ENCODE results near the gene PMFBP1.

The PMFBP1 gene, protein sequence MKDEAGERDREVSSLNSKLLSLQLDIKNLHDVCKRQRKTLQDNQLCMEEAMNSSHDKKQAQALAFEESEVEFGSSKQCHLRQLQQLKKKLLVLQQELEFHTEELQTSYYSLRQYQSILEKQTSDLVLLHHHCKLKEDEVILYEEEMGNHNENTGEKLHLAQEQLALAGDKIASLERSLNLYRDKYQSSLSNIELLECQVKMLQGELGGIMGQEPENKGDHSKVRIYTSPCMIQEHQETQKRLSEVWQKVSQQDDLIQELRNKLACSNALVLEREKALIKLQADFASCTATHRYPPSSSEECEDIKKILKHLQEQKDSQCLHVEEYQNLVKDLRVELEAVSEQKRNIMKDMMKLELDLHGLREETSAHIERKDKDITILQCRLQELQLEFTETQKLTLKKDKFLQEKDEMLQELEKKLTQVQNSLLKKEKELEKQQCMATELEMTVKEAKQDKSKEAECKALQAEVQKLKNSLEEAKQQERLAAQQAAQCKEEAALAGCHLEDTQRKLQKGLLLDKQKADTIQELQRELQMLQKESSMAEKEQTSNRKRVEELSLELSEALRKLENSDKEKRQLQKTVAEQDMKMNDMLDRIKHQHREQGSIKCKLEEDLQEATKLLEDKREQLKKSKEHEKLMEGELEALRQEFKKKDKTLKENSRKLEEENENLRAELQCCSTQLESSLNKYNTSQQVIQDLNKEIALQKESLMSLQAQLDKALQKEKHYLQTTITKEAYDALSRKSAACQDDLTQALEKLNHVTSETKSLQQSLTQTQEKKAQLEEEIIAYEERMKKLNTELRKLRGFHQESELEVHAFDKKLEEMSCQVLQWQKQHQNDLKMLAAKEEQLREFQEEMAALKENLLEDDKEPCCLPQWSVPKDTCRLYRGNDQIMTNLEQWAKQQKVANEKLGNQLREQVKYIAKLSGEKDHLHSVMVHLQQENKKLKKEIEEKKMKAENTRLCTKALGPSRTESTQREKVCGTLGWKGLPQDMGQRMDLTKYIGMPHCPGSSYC

DNA sequence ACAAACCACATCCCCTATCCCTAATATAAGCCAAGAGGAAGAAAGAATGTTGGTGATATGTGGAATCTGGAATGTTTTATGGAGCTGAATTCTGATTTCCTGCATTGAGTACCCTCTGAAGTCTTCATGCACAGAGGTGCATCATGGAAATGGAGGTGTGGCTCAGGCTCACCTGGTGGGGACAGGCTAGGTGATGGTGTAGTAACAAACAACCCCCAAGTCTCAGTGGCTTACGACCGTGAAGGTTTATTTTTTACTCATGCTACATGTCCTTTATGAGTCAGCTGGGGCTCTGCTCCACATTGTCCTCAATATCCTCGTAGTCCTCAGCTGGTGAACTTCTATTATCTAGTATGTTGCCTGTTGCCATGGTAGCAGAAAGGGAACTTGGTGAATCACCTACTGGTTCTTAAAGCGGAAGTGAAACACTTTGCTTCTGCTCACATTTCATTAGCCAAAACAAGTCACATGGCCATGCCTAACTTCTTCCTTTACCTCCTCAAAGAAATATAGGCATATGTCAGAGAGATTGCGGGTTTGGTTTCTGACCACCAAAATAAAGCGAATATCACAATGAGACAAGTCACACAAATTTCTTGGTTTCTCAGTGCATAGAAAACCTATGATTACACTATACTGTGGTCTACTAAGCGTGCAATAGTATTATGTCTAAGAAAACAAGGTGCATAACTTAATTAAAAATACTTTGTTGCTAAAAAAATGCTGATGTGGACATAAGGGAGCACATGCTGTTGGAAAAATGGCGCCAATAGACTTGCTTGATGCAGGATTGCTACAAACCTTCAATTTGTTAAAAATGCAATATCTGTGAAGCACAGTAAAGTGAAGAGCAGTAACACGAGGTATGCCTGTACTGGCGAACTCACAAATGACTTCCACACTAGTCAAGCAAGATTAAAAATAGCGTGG lies at the start of gene PMFBP1:
Gene PMFBP1 (minus strand): TSS at position 51 of the 930 bp plus-strand sequence. CDS start 947 bp downstream, outside the sequence.
- DNase-seq = no peak

DNA sequence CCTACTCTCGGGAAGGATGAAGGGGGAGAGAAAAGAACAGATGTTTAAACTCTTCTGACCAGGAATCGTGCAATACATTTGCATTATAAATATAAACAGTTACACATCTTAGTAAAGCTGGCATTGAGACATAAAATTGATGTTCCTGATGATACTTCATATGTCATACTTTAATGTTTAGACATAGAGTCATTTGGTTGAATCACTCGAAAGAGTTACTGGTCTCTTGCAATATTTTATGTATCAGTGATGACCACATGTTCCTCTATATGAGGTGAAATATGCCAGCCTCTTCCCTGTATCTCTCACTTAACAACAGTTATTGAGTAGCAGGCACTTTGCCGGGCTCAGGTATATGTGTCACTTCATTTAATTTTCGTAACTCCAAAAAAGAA lies 49.7 kb upstream of the PMFBP1 start:
- DNase-seq = no peak

DNA sequence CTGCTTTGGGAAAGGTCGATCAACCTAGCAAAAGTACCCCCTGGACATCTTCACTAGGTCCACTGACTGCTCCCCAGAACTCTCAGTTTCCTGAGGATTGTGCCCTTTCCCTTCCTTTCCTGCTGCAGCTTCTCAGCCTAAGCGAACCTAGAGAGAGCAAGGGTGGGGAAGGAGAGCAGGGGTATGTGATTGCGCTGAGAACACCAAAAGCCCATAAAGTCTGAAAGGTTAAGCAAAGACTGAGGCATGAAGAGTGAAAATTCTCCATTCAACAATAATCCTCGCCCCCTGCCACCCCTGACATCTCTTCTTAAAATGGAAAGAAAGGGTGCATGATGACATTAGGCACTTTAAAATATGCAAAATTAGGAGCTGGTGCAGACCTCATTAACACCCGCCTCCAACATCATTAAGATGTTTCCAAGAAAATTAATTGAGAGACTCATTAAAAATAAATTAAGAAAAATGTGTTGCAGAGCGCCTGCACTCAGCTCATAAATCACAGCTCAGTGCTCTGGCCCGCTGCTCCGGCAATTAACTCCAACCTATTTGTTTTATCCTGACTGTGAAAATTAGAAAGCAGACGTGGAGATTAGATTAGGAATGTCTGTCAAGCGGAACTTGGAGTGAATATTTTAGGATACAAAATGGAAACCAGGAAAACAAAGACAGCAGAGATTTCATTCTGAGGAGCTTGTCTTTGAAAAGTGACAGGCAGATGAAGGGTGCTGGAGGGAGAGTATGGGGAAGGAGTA lies 49.1 kb upstream of the PMFBP1 start:
- no peak for DNase-seq

DNA sequence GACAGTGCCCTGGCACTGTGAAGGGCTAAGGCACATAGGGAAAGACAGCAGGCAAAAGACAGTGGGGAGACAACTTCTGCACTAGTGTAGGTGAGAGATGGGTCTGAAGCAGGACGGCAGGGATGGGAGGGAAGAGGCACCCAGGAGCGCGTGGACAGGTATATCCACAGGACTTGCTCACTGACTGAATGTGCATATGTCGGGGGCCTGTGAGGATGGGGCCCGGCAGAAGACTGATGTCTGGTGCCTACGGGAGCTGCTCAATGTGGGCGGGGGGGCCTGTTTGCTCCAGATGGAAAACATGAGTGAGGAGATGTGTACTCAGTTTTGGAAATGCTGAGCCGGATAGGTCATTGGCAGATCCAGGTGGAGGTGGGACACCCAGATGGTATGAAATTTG lies 47.3 kb upstream of the PMFBP1 start:
- DNase-seq = no peak

DNA sequence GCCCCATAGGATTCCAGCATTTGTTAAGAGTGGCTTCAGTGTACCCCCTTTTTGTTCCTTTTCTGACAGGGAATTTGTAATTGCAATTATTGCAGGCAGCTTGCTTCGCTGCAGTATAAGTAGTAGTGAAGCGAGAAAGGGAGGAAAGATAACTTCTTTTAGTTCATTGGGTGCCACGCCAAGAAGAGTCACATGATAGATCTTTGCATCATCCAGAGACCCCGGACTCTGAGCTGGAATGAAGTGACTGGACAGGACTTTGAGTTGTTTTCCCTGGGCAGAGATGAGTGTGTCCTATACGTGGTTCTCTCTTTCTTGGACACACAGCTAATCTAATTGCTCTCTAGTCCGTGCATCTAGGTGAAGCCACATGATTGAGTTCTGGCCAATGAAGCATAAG lies 44.8 kb upstream of the PMFBP1 start:
- no peak for DNase-seq

DNA sequence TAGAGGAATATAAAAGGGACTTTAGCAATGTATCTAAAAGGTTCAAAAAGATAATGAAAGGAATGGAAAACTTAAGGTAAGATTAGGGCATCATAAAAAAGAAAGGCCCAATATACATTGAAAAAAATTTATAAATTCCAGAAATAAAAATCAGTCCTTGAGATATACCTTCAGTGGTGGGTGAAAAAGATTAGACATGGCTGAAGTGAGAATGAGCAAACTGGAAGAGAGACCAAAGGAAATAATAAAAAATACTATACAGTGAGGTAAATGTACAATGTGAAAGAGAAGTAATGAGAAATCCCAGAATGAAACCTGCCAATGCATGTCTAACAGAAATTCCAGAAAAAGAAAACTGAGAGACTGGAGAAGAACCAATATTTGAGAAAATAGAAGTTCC lies 42.9 kb upstream of the PMFBP1 start:
- no peak for DNase-seq

DNA sequence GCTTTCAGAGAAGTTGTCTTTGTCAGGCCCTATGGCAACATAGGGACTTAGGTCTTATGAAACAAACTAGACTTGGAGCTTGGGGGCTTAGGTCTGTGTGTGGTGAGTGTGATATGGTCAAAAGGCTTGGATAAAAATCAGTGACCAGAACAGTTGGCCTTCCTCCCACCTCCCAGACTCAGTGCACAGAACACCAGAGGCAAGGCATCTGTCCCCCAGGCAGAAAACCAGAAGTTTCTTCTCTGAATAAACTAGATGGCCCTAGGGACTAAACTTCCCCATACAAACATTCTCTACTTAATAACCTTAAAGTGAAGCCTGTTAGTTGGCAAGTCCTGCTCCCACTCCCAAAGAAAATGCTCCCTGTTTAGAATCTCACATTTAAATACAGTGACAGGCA lies 39.2 kb upstream of the PMFBP1 start:
- DNase-seq = no peak

DNA sequence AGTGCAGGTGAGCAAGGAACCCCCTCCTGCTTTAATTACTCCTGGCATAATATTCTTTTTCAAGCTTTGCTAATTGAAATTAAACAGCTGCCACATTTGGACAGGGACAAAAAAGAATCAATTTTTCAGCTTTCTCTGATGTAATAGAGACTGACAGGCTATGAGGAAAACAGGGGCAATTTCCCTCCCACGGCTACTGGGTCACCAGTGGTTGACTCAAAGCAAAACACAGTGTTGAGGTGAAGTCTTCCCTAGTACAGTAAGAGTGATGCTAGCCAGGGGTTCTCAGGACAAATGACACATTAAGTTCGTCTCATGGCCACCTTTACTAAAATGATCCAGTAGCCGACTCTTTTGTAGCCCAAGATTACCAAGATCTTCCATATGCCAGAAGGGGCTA lies 38.6 kb upstream of the PMFBP1 start:
- DNase-seq = no peak

DNA sequence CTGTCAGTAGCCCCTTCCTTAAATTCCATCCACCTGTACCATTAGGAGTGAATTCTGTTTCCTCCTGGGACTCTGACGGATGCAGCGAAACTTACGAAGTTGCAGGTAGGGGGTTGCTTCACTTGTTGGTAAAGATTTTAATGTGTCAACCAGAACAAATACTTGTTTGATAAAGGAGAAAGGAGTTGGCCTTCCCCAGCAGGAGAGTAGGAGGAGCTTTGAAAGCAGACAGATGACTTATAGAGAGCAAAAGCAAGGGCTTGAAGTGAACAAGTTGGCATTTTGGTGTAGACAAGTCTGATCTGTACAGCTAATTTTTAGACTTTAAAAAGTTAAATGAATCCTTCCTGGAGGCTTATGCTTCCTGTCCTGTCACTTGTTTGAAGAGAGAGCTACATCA lies 38.1 kb upstream of the PMFBP1 start:
- DNase-seq = no peak

DNA sequence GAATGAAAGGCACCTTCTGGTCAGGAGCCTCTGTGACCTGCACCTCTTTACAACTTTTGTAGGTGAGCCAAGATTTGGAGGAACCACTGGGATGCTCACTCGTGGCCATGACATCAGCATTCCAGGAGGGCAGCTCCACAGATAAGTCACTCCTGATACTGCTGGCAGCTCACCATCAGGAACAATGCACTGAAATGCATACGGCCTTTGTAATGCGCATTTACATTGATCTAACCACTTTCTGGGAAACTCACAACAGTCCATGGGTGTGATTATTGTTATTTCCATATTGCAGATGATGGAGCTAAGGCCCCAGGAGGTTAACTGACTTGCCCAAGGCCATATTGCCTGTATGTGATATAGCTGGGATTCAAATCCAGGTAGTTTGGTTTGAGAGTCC lies 34.3 kb upstream of the PMFBP1 start:
- no peak for DNase-seq

DNA sequence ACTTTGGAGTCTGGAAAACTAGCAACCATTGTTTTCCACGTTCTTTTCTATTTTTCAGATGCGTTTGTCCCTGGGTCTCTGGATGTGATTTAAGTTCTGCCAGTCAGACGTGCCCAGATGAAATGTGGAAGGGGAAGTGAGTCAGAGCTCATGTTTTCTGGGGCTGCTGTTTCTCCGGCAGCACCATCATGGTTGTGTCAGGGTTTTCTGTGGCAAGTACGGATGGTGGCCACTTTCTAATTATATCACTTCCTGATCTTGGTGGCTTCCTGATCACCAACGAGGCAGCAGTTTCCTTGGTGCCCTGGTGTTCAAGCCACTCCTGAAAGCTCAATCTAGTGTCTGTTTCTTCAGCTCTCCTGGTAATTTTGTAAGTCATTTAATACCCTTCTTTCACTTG lies 31.4 kb upstream of the PMFBP1 start:
- DNase-seq = no peak

DNA sequence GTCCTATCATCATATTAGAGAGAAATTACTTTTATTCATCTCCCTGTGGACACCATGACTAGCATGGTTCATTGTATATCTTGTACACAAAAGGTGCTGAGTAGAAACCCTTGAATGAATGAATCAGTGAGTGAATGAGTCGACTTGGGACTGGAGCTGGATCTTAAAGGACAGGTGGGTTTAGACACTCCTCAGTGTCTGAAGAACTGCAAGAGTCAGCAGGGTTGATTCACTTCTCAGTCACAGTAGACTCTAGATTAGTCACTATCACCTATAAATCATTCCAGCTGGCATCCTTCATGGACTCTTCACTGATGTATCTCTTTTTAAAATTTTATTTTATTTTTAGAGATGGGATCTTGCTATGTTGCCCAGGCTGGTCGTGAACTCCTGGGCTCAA lies 30.1 kb upstream of the PMFBP1 start:
- DNase-seq = no peak

DNA sequence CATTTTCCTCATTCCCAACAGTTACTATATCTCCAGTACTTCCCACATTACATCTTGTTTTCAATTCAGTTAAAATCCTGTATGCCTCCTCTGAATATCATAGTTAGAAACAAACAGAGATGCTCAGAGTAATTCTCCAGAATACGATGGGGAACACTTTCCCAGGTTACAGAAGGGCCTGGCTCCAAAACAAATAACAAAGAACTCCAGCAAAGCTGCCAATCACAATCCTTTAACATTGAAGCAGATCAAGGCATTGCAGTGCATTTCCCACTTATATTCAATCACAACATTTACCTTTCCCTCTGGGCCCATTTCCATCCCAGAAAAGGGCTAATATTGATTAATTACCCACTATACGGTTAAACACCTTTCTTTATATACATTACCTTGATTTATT lies 29.4 kb upstream of the PMFBP1 start:
- DNase-seq = no peak

DNA sequence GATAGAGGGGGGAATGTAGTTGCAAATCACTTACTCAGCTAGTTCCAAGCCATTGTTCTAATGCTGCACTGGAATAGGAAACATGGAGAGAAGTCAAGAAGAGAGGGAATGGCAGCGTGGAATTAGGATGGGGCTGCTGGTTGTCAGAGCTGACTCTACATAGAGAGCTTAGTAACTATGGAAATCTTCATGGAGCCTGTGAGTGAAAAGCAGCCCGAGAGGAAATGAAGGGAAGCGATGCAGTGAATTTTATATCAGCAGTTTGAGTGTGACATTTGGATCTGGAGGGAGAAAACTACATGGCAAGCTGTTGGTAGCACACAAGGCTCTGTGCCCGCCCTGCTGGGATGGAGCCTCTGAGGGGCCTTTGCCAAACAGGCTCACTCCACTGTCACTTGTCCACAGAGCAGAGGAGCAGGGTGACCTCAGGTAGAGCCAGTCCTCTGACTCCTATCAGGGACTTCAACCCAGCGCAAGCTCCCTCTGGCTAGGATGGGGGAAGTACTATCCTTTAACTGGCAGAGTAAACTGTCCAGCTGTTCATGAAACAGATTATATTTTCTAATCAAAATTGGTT lies 27.9 kb upstream of the PMFBP1 start:
- no peak for DNase-seq

DNA sequence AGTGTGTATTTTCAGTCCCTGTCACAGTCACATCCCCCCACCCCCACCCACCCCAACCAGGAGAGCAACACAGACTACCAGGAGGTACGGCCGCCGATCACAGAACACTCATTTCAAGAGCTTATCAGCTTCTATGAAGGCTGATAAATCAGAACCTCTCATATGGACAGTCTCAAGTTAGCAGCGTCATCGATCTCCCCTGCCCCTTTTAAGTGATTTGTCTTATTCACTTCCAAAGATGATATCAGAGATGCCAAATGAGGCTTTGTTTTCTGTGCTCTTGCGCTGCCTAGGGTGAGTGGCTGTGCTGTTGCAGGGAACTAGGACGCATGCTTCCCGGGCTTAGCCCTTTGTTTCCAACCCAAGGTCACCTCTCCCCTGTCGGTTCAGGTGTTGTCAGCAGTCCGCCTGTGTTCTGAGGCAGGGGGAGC lies 26.8 kb upstream of the PMFBP1 start:
- DNase-seq = no peak

DNA sequence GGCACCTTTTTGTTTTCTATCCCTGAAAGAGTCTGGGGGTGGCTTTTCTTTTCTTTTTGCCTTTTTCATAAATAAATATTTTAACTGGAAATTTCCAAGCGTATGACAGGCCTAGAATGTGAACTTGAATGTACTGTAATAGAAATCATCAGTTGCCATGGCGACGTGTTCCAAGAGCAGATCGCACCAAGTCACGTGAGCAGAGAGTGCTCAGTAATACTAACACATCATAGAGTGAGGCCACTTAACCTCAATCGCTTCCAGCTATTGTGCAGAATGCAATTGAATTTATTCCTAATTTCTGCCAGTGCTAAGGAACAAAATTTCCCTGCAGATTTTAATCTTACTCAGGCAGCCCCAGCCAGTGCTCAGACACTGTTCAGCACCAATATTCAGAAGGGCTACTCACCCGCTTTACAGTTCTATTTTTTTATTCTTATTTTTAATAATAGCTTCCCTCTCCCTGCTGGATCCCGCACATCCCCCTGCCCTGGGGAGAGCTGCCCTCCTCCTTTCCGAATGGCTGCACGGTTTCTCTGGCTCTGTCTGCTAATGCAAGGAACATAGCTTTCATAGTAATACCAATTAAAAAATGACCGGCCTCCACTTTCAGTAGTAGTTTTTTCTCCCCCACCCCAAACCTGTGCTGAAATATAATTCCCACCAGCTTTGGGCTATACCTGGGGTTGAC lies 26.2 kb upstream of the PMFBP1 start:
- no peak for DNase-seq

DNA sequence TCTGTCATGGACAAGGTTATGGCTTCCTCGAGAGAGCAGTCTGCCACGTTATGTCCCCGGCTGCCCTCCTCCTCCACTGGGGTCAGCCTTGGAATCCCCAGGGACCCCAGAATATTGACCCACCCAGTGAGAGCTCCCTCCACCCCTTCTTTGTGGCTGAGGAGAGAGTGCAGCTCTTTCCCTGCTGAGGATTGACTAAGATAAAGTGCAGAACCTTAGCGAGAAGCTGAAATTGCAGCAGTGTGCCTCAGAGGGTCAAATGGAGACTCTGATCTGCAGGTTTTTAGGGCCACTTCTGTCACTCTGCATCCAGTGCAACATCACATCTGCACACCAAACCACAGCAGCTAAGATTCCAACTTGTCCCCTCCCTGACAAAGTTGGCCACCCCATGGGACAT lies 25.6 kb upstream of the PMFBP1 start:
- no peak for DNase-seq

DNA sequence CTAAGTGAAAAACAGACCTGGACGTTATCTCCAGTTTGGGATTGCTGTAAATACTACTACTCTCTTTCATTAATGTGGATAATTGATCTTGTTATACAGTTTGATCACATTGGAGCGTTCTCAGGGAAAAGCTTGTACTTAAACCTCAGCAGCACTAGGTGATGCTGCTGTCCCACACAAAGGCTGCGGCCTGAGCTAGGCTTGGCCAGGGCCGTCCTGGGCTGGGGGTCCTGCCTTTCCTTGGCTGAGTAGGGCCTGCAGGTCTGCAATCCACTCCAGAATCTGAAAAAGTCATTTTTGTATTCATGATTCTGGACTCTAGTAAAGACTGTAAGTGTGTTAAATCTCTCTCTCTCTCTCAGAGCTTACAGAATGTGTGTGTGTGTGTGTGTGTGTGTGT lies 23.7 kb upstream of the PMFBP1 start:
- DNase-seq = no peak

DNA sequence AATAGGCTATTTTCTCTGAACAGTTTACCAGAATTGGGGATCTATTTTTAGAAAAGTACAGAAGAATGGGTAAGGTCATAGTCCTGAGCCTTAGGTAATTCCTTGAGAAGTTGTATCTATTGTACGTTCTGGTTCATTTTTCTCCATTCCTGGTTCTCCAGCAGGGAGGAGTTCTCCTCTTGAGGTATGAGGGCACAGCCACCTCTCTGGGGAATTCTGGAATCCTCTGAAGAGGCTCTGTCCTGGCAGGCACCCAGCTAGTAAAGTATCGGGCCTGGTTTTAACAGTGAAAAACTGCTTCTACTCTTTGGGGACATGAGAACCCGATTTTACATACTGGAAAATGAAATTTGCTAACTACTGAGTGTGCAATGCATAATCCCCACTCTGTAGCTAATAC lies 19.6 kb upstream of the PMFBP1 start:
- no peak for DNase-seq

DNA sequence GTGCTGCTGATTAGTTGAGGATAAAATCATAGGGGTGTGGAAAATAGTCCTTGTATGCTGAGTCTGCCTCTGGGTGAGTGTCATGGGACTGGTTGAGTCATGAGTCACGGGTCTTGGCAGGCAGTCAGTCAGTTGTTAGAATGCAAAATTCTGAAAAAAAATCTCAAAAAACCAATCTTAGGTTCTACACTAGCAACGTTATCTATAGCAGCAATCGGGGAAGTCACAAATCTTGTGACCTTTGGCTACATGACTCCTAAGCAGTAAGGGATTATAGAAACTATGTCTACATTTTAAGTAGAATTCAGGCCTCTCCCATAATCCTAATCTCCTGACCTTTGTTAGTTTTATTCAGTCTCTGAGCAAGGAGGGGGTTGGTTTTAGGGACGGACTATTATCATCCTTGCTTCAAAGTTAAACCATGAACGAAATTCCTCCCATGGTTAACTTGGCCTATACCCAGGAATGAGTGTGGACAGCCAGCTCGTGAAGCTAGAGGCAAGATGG lies 18.0 kb upstream of the PMFBP1 start:
- DNase-seq = no peak

DNA sequence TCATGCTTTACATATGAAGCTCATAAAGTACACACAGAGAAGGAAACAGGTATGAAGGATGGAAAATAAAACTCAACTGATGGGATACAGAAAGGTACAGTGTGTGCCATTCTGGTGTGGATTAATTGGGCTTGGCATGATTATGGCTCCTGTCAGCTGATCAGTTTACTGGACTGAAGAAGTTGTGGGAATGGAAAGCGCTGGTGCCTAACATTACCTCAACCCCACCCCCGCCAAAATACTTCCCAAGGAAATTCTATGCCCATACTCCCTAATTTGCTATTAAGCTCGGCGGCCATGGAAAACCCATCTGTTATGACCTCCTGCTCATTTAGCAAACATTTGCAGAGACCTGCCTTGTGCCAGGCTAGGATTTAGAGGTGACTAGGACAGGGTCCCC lies 16.6 kb upstream of the PMFBP1 start:
- no peak for DNase-seq

Measured in activated CD4-positive, alpha-beta T cell treated with anti-CD3 and anti-CD28 coated beads for 1 hour (primary cell).